Gastrocnemius medialis (tissue), 4 donors: Measurements from ENCODE around the gene TCF7L2.

ENCODE experiments used
- POLR2A ChIP-seq, 2 donors: fragments of 450-650 bp; IDR thresholded peaks; one replicate each; pipeline ENCODE4 v1.6.1; 2017; ENCODE audit warnings: antibody characterized with exemption in 2 of 2, mild to moderate bottlenecking in 2 of 2, moderate library complexity in 2 of 2
- TF ChIP-seq, protein P1 (sequence below), 5 experiments: fragments of 450-650 bp in 3 of 5; fragments of 200-600 bp in 2 of 5; sonication (generic) in 2 of 5; IDR thresholded peaks in 4 of 5; conservative IDR thresholded peaks in 1 of 5; 1 replicate in 4 of 5; 2 replicates in 1 of 5; pipeline ENCODE4 v1.5.1; 2016 to 2019; ENCODE audit warnings: antibody characterized with exemption in 5 of 5, mild to moderate bottlenecking in 3 of 5, moderate library complexity in 3 of 5

DNA sequence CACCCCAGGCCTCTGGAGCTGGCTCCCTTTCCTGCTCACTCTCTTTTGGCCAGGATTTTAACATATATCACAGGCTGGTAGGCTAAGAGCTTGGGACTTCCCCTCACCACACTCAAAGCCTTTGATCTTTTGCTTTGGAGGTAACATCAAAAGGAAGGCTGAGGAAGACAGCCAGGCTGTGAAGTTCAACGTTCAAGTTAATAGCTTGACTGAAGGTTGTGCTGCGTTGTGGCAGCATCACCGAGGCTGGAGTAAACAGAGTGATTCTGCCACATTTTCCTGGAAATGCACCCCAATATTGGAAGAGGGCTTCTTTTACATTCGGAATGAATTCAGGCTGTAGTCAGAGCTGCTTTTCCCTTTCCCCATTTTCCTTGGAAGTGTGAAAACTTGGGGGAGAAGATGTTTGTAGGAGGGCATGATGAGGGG lies 57.3 kb downstream of the TCF7L2 start:
- TF ChIP-seq, protein P1, sequence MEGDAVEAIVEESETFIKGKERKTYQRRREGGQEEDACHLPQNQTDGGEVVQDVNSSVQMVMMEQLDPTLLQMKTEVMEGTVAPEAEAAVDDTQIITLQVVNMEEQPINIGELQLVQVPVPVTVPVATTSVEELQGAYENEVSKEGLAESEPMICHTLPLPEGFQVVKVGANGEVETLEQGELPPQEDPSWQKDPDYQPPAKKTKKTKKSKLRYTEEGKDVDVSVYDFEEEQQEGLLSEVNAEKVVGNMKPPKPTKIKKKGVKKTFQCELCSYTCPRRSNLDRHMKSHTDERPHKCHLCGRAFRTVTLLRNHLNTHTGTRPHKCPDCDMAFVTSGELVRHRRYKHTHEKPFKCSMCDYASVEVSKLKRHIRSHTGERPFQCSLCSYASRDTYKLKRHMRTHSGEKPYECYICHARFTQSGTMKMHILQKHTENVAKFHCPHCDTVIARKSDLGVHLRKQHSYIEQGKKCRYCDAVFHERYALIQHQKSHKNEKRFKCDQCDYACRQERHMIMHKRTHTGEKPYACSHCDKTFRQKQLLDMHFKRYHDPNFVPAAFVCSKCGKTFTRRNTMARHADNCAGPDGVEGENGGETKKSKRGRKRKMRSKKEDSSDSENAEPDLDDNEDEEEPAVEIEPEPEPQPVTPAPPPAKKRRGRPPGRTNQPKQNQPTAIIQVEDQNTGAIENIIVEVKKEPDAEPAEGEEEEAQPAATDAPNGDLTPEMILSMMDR (IDR thresholded peaks at IDR 0.05 in 4 of 5, conservative IDR thresholded peaks at IDR 0.05 in 1 of 5), result no peak
- TF ChIP-seq POLR2A (IDR thresholded peaks at IDR 0.05), result no peak
